Femur (tissue), 1 donor: ENCODE measurements around the gene BMPER.

Source experiments
- DNase-seq: peaks from one replicate; pipeline ENCODE4 v3.0.0-alpha.2; 2017

Gene BMPER

GRCh38 chr7:34067005-34067778, 161.9 kb downstream of the BMPER start:
- DNase-seq, result peak; percentile 49

GRCh38 chr7:34069676-34070075, 164.3 kb downstream of the BMPER start:
- DNase-seq, result no peak

GRCh38 chr7:34070511-34071323, 165.4 kb downstream of the BMPER start:
- no peak for DNase-seq

GRCh38 chr7:34073676-34074075, 168.3 kb downstream of the BMPER start:
- DNase-seq, result peak; percentile 41

- DNase-seq, result no peak
Observed at GRCh38 chr7:34074421-34074820, 169.1 kb downstream of the BMPER start.

- no peak for DNase-seq
Observed at GRCh38 chr7:34075523-34076370, 170.4 kb downstream of the BMPER start.

GRCh38 chr7:34077168-34077567, 171.8 kb downstream of the BMPER start:
- DNase-seq, result no peak

GRCh38 chr7:34078864-34079263, 173.5 kb downstream of the BMPER start:
- no peak for DNase-seq

GRCh38 chr7:34080513-34080912, 175.2 kb downstream of the BMPER start:
- no peak for DNase-seq

- DNase-seq, result no peak
Observed at GRCh38 chr7:34081935-34082334, 176.6 kb downstream of the BMPER start.

- DNase-seq, result no peak
Observed at GRCh38 chr7:34083440-34083839, 178.1 kb downstream of the BMPER start.

- DNase-seq, result no peak
Observed at GRCh38 chr7:34084651-34085050, 179.3 kb downstream of the BMPER start.

GRCh38 chr7:34086064-34086463, 180.7 kb downstream of the BMPER start:
- DNase-seq, result no peak

- no peak for DNase-seq
Observed at GRCh38 chr7:34086981-34087380, 181.6 kb downstream of the BMPER start.

GRCh38 chr7:34087892-34088891, 182.9 kb downstream of the BMPER start:
- DNase-seq, result no peak

GRCh38 chr7:34090816-34091215, 185.5 kb downstream of the BMPER start:
- peak; percentile 43 for DNase-seq

- DNase-seq, result no peak
Observed at GRCh38 chr7:34091321-34091917, 186.1 kb downstream of the BMPER start.

GRCh38 chr7:34093276-34093675, 187.9 kb downstream of the BMPER start:
- DNase-seq, result no peak

GRCh38 chr7:34096198-34096651, 190.9 kb downstream of the BMPER start:
- peak; percentile 41 for DNase-seq

- DNase-seq, result no peak
Observed at GRCh38 chr7:34096777-34097176, 191.4 kb downstream of the BMPER start.

GRCh38 chr7:34100661-34101060, 195.3 kb downstream of the BMPER start:
- DNase-seq, result no peak
